Fibroblast of lung (primary cell): Measurements from ENCODE around the gene POLR2A. TPM values are rescaled to one million over a fixed set of nuclear protein-coding genes. Genes with fewer than 3 reads are reported as not detected.

Source experiments
- DNase-seq, 2 donors: peaks; one replicate each; pipeline versions ENCODE4 v3.0.0 to v3.0.0-alpha.2; 2010; ENCODE audit warnings: low read depth in 2 of 2
- H2AFZ ChIP-seq: 2 replicates; pipeline ENCODE4 v1.5.1; 2012; ENCODE audit warnings: low read length, control low read depth, inconsistent platforms
- H3K27ac ChIP-seq: 2 replicates; pipeline ENCODE4 v1.5.1; 2011; ENCODE audit warnings: low read length, control low read depth; ENCODE audit not compliant: insufficient read depth
- H3K27me3 ChIP-seq: 2 replicates; pipeline ENCODE4 v1.5.1; 2011; ENCODE audit warnings: mild to moderate bottlenecking, low read length; ENCODE audit not compliant: control insufficient read depth, insufficient read depth
- H3K36me3 ChIP-seq: 2 replicates; pipeline ENCODE4 v1.5.1; 2011; ENCODE audit warnings: low read length; ENCODE audit not compliant: control insufficient read depth, insufficient read depth
- H3K4me1 ChIP-seq: 2 replicates; pipeline ENCODE4 v1.5.1; 2011; ENCODE audit warnings: low read length; ENCODE audit not compliant: control insufficient read depth, insufficient read depth; ENCODE audit errors: extremely low read depth
- H3K4me2 ChIP-seq: 2 replicates; pipeline ENCODE4 v1.5.1; 2011; ENCODE audit warnings: low read length, control low read depth; ENCODE audit not compliant: insufficient read depth; ENCODE audit errors: extremely low read depth
- H3K4me3 ChIP-seq, 4 experiments: fragments of 200-600 bp in 1 of 4; sonication (generic) in 1 of 4; replicated peaks in 1 of 4; 2 replicates each; pipeline ENCODE4 v1.5.1; 2011 to 2016; ENCODE audit warnings: low read length in 4 of 4, low read depth in 3 of 4, mild to moderate bottlenecking in 3 of 4, control low read depth in 2 of 4, inconsistent platforms in 1 of 4, mixed read lengths in 1 of 4; ENCODE audit not compliant: insufficient read depth in 1 of 4; ENCODE audit errors: control extremely low read depth in 1 of 4
- H3K79me2 ChIP-seq: 2 replicates; pipeline ENCODE4 v1.5.1; 2012; ENCODE audit warnings: mild to moderate bottlenecking, low read length, inconsistent platforms; ENCODE audit not compliant: control insufficient read depth, insufficient read depth
- H3K9ac ChIP-seq: 2 replicates; pipeline ENCODE4 v1.5.1; 2011; ENCODE audit warnings: mild to moderate bottlenecking, low read length, control low read depth; ENCODE audit not compliant: insufficient read depth
- H3K9me3 ChIP-seq: 2 replicates; pipeline ENCODE4 v1.5.1; 2012; ENCODE audit warnings: low read depth, low read length; ENCODE audit not compliant: control insufficient read depth, insufficient read depth
- H4K20me1 ChIP-seq: 2 replicates; pipeline ENCODE4 v1.5.1; 2011; ENCODE audit warnings: low read length; ENCODE audit not compliant: control insufficient read depth, insufficient read depth; ENCODE audit errors: extremely low read depth
- CTCF ChIP-seq, 2 donors: IDR thresholded peaks in 1 of 2; conservative IDR thresholded peaks in 1 of 2; 1 replicate in 1 of 2; 2 replicates in 1 of 2; pipeline ENCODE4 v1.5.1; 2011 to 2012; ENCODE audit warnings: low read length in 2 of 2, control low read depth in 1 of 2, inconsistent platforms in 1 of 2, low read depth in 1 of 2, mild to moderate bottlenecking in 1 of 2
- EZH2 ChIP-seq: IDR thresholded peaks from 2 replicates; pipeline ENCODE4 v1.5.1; 2012; ENCODE audit warnings: low read length, control low read depth, mild to moderate bottlenecking; ENCODE audit errors: missing control alignments
- polyA plus RNA-seq, 2 donors: library from polyadenylated mRNA; depleted of rRNA in 1 of 2; stranded (reverse) in 1 of 2; unstranded in 1 of 2; fragments of >200 nt; gene quantifications; 2 replicates each; pipeline ENCODE4 v1.2.1, GENCODE V29; 2011 to 2012; ENCODE audit warnings: missing spikeins in 1 of 2
- total RNA-seq: library from RNA; depleted of rRNA; stranded (reverse); fragments of >200 nt; gene quantifications from 2 replicates; pipeline ENCODE4 v1.2.1, GENCODE V29; 2014

POLR2A gene
- total and polyA plus RNA-seq, 2 donors (not counting 1 experiment from before 2014, with no cell fraction given), result 7.1 to 75.8 TPM

GRCh38 chr17:7464081-7464480, 20.1 kb upstream of the POLR2A start:
- Histone ChIP-seq H2AFZ (no peak overlapping the region), H3K9me3 (no peaks in the 10 kb centered on the region), H3K4me1 (peaks cover 14% of the 10 kb centered on the region), H3K4me3 (no peak overlapping the region), H3K27me3 (no peaks in the 10 kb centered on the region), H3K79me2 (peaks cover 21% of the 10 kb centered on the region), H3K36me3 (peaks cover 22% of the 10 kb centered on the region), H3K27ac (no peak overlapping the region), H3K4me2 (no peak overlapping the region), H3K9ac (no peak overlapping the region), H4K20me1 (no peaks in the 10 kb centered on the region)
- TF ChIP-seq EZH2 (no peak), CTCF (conservative IDR thresholded peaks at IDR 0.05 in 1 of 2, IDR thresholded peaks at IDR 0.05 in 1 of 2; ENCODE audit: low read depth in 1 of 2, low read length in 2 of 2) (no peak)
- no peak for DNase-seq

- Histone ChIP-seq H3K27ac (no peak overlapping the region), H3K4me3 (no peak overlapping the region), H3K36me3 (peaks cover 22% of the 10 kb centered on the region), H3K4me1 (peaks cover 14% of the 10 kb centered on the region), H4K20me1 (no peaks in the 10 kb centered on the region), H3K4me2 (no peak overlapping the region), H3K9me3 (no peaks in the 10 kb centered on the region), H3K9ac (no peak overlapping the region), H2AFZ (no peak overlapping the region), H3K27me3 (no peaks in the 10 kb centered on the region), H3K79me2 (peaks cover 30% of the 10 kb centered on the region)
- DNase-seq, result no peak
- no peak for TF ChIP-seq CTCF (conservative IDR thresholded peaks at IDR 0.05 in 1 of 2, IDR thresholded peaks at IDR 0.05 in 1 of 2; ENCODE audit: low read depth in 1 of 2, low read length in 2 of 2)
- no peak for TF ChIP-seq EZH2
Measured at GRCh38 chr17:7465597-7466275, 18.4 kb upstream of the POLR2A start.

- Histone ChIP-seq H3K9me3 (no peaks in the 10 kb centered on the region), H3K4me2 (no peak overlapping the region), H3K9ac (no peak overlapping the region), H3K4me1 (peaks cover 14% of the 10 kb centered on the region), H3K79me2 (peaks cover 35% of the 10 kb centered on the region), H2AFZ (no peak overlapping the region), H3K4me3 (no peak overlapping the region), H3K27ac (peak overlapping the region; percentile 68), H3K36me3 (peaks cover 22% of the 10 kb centered on the region), H3K27me3 (no peaks in the 10 kb centered on the region), H4K20me1 (no peaks in the 10 kb centered on the region)
- TF ChIP-seq EZH2 (no peak), CTCF (conservative IDR thresholded peaks at IDR 0.05 in 1 of 2, IDR thresholded peaks at IDR 0.05 in 1 of 2; ENCODE audit: low read depth in 1 of 2, low read length in 2 of 2) (no peak)
- no peak for DNase-seq
Measured at GRCh38 chr17:7466318-7466638, 17.9 kb upstream of the POLR2A start.
